ENCODE measurements around the gene ENTPD8. TPM values are rescaled to one million over a fixed set of nuclear protein-coding genes. Genes with fewer than 3 reads are reported as not detected.
"Not testable (repeated sequence)": the region's sequence is repeated elsewhere in the genome, so short reads cannot be mapped to it uniquely, and the experiment has no call there.

The ENTPD8 gene
- total RNA-seq, 1 experiment from 2014 or later: not detected

- no peak for DNase-seq (ENCODE audit: low read depth)
Observed at GRCh38 chr9:137476856-137477255, 35.7 kb upstream of the ENTPD8 start.

DNA sequence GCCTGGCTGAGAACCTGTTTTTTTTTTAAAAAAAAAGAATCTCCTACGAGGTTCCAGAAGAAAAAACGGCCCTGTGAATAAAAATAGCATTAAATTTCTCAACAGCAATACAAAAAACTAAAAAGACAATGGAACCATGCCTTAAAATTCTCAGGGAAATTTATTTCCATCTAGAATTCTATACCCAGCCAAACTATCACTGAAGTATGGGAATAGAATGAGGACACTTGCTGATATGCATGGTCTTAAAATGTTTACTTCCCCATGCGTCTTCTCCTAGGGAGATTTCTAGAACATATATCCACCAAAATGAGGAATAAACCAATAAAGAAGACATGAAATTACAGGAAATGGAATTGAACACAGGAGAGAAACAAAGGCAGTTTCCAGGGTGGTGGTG, 34.5 kb upstream of the ENTPD8 start:
- no peak for DNase-seq (ENCODE audit: low read depth)

- DNase-seq (ENCODE audit: low read depth): no peak
Observed at GRCh38 chr9:137474271-137474670, 33.1 kb upstream of the ENTPD8 start.

GRCh38 chr9:137470785-137471184, 29.6 kb upstream of the ENTPD8 start:
- no peak for DNase-seq (ENCODE audit: low read depth)

- DNase-seq (ENCODE audit: low read depth): no peak
Observed at GRCh38 chr9:137467896-137468295, 26.7 kb upstream of the ENTPD8 start.

DNA sequence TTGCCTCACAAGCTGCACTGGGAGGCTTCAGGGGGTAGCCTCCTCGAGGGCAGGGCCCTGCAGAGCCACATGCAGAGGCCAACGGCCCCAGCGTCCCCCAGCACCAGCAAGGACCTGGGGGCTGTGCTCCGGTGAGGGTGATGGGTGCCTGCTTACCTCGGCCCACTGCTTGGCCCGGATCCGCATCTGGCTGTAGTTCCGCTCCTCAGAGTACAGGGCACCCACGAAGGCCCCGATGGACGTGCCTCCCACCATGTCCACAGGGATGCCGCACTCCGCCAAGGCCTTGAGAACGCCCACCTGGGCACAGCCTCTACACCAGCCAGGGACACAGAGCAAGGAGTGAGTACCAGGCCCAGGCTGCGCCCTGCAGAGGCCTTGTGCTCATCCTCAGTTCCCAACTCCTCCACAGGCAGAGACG, 26.0 kb upstream of the ENTPD8 start:
- DNase-seq (ENCODE audit: low read depth): no peak

GRCh38 chr9:137466389-137467085, 25.4 kb upstream of the ENTPD8 start:
- DNase-seq (ENCODE audit: low read depth): not testable (repeated sequence)

DNA sequence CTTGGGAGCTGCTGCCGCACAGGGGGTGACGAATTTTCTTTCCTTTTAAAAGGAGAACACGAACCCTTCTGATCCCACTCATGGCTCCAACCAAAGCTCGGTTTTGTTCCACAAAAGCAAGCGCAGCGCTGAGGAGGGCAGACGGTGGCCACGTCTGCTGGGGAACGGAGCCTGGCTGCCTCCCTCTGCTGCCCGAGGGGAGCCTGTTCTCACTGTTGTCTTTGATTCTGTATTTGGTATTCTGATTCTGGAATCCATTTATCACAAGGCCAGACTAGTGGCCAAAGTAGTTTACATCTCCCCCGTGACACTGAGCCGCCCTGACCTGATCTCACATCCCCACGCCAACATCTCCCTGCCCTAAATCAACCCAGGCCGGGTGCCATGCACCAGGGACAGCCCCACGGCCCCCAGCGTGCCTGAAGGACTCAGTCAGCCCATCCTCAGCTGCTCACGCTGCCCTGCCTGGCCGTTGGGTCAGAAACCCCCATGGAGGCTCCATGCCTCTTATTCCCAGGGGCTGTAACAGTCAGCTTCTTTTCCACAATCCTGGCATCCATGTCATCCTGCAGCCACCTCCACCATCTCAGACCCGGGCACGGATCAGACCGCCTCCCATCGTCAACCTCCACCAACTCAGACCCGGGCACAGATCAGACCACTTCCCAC, 24.7 kb upstream of the ENTPD8 start:
- DNase-seq (ENCODE audit: low read depth): no peak

DNA sequence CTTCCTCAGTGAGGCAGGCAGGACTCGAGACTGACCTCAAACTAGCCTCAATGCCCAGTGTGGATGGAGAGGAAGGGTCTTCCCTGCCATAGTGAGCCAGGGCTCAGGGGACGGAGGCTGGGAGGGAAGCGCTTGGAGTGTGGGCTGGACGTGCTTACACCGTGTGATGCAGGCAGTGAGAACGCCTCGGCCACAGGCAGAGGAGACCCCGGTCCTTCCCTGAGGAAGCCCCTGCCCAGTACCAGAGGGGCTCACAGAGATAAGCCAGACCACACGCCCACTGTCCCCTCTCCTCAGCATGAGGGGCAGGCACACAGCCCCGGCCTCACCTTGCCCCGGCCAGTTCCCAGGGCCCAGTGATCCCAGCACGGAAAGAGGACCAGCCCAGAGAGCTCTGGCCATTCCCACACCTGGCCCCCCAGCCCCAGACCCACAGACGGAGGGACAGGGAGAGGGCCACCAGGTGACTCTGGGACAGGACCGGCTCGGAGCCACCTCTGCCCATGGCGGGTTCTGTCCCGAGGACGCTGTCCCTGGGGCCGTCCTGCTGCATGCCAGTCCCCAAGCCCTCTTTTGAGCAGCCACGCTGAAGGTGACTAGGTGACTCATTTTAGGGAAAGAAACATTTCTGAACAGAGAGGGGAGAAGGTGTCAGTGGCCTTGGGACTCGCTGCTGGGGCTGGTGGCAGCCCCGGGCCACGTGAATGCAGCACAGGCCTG, 24.0 kb upstream of the ENTPD8 start:
- DNase-seq (ENCODE audit: low read depth): no peak

GRCh38 chr9:137464291-137464999, 23.3 kb upstream of the ENTPD8 start:
- DNase-seq (ENCODE audit: low read depth): no peak

DNA sequence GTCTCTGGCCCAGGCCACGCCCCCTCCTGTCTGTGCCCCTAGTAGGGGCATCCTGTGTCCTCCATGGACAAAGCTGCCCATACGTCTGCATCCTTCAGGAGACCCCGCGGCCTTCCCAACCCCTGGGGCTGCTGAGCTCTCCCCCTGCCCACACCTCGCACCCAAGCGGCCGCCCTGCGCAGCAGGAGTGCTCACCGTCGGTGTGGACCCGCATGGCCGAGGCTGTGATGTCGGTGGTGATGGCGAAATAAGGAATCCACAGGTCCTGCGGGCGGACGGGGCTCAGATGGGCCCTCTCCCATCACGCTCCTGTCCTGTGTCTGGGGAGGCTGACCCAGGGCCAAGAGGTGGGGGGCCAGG, 22.8 kb upstream of the ENTPD8 start:
- no peak for DNase-seq (ENCODE audit: low read depth)

- DNase-seq (ENCODE audit: low read depth): no peak
Observed at GRCh38 chr9:137462986-137463930, 22.1 kb upstream of the ENTPD8 start.

- DNase-seq (ENCODE audit: low read depth): no peak
Observed at GRCh38 chr9:137462396-137462985, 21.3 kb upstream of the ENTPD8 start.

GRCh38 chr9:137461663-137462395, 20.7 kb upstream of the ENTPD8 start:
- DNase-seq (ENCODE audit: low read depth): no peak

GRCh38 chr9:137461316-137461662, 20.1 kb upstream of the ENTPD8 start:
- DNase-seq (ENCODE audit: low read depth): no peak

- no peak for DNase-seq (ENCODE audit: low read depth)
Observed at GRCh38 chr9:137460363-137461315, 19.5 kb upstream of the ENTPD8 start.

DNA sequence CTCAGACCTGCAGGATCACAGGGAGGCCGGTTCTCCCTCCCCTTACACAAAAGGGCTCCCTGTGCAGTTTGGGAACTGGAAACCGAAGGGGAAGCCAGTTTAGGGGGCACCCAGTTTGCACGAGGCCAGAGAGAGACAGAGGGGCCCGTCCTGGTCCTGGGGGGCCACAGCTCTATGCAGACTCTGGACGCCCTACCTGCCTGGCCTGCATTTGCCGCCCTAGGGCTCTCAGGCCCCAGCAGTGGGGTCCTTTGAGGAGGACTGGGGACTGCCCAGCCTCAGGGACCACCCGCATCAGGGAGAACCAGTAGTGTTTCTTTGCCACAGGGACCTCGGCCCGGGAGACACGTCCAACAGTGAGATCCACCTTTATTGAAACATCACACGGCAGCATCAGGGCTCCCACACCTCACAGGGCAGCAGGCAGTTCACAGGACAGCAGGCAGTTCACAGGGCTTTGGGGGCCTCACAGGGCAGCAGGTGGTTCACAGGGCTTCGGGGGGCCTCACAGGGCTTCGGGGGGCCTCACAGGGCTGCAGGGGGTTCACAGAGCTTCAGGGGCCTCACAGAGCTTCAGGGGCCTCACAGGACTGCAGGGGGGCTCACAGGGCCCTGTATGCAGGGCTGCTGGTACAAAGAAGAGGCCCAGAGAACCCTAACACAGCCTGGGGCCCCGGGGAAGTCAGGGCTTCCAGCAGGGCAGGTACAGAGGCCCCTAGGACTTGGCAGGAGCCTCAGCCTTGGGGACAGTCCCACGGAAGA, 18.6 kb upstream of the ENTPD8 start:
- DNase-seq (ENCODE audit: low read depth): no peak

DNA sequence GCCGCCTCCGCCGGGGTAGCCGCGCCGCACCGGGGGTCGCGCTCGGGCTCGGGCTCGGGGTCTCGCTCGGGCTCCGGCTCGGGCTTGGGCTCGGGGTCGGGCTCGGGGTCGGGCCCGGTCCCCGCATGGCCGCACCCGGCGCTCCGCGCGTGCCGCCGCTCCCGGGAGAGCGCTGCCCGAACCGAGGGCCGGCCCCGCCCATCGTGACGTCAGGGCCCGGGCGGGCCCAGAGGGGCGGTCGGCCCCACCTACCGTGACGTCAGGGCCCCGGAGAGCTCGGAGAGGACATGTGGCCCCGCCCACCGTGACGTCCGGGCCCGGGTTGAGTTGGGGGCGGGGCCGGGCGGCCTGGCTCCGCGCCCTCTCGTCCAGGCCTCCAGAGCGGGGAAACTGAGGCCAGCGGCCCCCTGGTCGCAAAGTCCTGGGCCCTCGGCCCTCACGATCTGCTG, 18.0 kb upstream of the ENTPD8 start, which contains the start of gene NSMF:
Gene NSMF, minus strand, starts transcription at position 183 of the 449 bp plus-strand sequence. CDS start 232 bp downstream, outside the sequence.
- peak; percentile 96 for DNase-seq (ENCODE audit: low read depth)

Measured in Daoy (cell line).